ENCODE measurements around the gene ENTPD6.

Gene ENTPD6

DNA sequence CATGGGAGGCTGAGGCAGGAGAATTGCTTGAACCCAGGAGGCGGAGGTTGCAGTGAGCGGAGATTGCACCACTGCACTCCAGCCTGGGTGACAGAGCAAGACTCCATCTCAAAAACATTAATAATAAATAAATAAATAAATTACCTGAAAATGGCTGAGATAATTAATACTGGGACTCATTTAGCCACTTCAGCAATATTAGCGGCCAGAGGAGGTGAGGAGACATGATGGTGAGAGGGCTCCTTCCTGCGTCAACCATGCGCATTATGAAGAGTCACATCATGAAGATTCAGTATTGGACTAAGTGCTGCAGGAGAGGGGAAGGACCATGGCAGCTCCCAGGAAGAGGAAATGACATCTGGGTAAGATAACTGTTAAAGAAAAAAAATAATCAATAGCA is 49.5 kb downstream of the ENTPD6 start:
- DNase-seq: no peak

DNA sequence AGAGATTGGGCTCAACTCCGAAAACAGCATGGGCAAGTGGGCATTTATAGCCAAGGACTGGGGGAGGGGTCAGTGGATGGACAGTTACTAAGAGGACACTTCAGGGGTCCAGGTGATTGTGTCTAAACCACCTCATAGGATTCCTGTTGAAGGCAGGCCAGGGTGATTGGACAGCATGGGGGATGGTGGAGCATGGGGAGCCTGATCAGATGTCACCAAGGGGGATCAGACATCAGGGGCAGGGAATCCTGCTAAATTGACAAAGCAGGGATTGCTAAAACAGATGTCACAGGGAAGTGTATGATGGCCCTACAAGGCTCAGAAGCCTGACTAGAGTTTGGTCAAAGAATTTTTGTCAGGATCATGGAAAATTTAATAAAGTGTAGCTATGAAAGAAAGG is 49.9 kb downstream of the ENTPD6 start:
- no peak for DNase-seq

DNA sequence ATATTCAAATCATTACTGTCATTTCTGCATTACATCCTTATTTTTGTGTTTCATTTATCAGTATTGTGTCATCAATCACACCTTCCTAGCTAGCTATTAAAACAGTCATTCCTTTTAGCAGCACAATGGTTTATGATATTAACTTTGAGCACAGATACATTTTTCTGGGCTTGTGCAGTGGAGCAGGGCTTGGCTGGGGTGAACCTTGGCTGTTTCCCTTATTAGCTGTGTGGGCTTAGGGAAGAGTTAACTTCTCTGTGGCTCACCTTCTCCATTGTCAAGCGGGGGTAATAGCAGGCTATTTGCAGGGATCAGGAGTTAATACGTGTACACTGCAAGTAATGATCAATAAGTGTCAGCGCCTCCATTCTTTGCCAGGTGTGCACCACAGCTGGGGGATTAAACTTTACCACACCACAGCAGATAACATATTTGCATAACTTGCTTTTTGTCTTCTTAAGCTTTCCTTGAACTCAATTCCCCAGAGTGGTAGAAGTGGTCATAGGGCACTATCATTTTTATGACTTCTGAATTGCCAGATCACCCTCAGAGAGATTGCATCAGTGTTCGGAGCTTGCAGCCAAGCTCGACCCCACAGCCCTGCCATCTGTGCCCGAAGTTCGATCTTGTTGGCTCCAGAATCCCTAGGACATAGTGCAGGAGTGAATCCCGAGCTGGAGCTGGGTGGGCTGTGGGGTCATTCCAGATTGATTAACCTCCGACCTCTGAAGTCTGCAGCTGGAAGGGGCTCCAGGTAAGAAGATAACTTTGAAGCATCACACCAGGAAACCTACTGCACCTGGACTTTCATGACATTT is 50.9 kb downstream of the ENTPD6 start:
- no peak for DNase-seq

DNA sequence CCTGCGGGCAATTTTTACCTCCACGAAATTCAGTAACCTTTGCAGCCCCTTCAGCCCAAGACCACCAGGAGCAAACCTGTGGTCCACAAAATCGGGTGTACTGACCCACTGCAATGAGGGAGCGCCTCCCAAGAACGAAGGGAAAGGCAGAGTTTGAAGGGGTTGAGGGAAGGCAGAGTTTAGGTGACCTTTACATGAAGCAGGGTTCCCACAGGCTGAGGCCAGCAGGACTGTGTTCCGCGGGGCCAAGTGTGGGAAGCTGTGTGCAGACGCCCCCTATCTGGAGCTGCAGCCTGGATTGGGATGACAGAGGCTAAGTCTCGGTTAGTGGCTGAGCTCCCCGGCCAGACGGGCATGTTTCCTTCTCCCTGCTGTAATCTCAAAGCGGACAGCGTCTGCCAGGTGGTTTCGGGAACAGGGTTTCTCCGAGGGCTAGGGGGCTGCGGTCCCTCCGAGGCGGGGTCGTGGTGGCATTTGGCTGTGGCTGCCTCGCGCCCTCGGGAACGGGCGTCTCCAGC is 51.5 kb downstream of the ENTPD6 start:
- DNase-seq: peak; percentile 54 to 72 (median 64)

DNA sequence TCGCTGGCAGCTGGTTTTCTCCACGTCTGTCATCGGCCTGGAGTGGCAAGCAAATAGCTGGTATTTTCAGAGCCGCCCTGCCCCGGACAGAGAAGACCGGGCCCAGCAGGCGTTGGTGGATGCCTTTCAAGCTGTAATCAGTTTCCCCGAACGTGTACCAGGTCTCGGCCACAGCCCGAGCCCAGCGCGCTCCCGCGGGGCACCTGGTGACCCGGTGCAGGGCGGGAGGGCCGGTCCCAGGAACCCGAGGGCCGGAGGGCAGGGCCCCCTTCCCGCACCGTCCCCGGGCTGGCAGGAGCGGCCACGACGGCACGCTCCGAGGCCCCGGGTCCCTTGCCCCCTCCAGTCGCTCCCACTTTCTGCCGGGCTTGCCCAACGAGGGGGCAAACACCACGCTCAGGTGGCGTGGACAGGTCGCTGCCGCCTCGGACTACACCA is 52.0 kb downstream of the ENTPD6 start:
- DNase-seq: peak in 1 of 4 experiments; percentile 41

DNA sequence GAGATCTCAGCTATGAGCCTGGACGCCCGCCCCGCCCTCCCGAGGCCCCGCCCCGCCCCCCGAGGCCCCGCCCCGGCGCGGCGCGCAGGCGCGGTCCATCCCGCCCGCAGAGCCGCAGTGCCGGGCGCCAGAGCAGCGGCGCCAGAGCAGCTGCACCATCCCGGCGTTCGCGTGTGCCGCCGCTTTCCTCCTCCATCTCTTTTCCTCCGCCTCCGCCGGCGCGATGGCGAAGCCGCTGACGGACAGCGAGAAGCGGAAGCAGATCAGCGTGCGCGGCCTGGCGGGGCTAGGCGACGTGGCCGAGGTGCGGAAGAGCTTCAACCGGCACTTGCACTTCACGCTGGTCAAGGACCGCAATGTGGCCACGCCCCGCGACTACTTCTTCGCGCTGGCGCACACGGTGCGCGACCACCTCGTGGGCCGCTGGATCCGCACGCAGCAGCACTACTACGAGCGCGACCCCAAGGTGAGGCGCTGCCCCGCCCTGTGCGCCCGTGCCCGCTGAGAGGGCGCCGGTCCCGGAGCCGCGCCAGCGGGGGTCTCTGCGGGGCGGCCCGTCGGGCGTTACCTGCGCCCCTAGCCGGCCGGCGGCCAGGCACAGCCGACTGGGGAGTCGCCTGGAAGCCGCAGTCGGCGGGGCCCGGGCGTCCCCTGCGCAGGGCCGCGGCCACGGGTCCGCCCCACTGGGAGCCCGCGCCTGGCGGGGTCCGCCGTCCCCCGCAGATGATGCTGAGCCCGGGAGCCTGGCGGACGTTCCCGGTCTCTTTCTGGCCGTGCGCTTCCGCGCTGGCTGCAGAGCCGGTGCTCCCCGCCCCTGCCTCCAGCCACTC is 52.7 kb downstream of the ENTPD6 start, which contains the start of gene PYGB:
Gene PYGB, plus strand, starts transcription at position 130 of the 830 bp plus-strand sequence. Its CDS starts 94 bp downstream, at position 224.
- peak; percentile 90 to 96 (median 94) for DNase-seq

- no peak for DNase-seq
These were observed 53.3 kb downstream of the ENTPD6 start for GRCh38 chr20:25248786-25249172.

GRCh38 chr20:25249198-25249931 is 53.9 kb downstream of the ENTPD6 start:
- peak in 1 of 4 experiments; percentile 13 for DNase-seq

- no peak for DNase-seq
These were observed 55.0 kb downstream of the ENTPD6 start for GRCh38 chr20:25250508-25250907.

DNA sequence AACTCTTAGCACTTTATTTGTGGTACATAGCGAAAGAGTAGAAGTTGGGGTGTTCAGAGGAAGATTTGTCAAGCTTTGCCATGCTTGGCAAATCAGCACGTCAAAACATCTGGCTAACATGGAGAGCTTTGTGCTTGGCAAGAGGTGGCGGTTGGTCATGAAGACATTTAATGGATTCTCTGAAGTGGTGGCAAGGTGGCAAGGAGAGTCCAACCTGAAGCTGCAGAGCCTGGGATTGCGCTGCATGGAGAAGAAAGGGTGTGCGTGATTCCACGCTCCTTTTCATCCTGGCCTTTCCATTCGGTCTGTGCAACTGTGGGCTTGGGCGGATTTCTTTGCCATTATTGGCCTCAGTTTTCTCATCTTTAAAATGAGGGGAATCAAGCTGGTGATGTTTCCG is 55.5 kb downstream of the ENTPD6 start:
- no peak for DNase-seq

DNA sequence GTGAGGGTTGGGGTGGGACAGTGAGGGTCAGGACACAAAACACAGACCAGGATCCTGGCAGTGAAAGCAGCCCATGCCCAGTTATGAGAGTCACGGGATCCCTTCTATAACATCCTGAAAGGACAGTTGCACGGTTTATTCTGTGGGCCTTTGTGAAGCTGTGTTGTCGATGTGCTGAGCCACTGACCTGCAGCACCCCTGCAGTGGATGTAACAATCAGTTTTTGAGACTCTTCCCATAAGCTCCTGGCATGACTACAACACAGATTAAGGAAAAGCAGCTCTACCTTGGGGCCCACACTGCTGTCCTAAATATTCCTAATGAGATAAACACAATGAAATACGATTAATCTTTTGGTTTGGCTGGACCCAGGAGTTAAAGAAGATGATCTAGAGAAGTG is 56.0 kb downstream of the ENTPD6 start:
- no peak for DNase-seq

DNA sequence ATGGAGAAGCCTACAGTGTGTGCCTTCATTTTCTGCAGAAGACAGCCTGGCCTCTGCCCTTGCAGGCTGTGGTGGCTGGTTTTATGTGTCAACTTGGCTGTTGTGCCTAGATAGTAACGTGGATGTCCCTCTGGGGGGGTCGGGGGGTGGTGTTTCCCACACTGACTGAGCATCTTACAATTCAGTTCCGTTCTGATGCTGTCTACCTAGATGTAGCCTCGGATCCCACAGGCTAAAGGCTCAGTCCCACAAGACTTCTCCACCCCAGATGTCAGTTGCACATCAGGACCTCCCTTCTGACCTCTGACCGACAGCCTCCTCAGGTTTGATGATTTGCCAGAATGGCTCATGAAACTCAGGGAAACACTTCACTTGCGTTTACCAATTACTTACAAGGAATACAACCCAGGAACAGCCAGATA is 56.7 kb downstream of the ENTPD6 start:
- no peak for DNase-seq

DNA sequence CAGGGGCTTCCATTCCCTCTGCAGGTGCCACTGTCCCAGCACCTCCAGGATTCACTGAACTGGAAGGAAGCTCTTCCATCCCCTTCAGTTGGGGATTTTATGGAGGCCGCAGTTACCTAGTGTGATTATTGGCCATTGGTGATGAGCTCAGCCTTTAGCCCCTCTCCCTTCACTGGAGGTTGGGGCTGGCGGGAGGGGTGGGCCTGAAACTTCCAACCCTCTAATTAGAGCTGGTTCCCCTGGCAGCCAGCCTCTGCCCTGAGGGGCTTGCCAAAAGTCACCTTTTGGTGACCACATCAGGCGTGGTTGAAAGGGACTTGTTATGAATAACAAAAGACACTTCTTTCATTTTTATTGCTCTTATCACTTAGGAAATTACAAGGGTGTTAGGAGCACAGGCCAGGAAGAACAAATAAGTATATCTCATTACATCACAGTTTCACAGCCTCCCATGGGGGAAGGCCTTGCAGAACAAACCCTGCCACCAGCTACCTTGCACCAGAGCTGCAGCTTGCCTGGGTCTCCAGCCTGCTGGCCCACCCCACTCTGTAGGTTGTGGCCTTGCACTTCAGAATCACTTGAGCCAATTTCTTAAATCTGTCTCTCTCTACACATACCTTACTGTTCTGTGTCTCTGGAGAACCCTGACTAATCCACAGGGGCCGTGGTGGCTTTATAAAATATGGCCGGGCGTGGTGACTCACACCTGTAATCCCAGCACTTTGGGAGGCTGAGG is 57.3 kb downstream of the ENTPD6 start:
- no peak for DNase-seq

- peak; percentile 42 to 74 (median 64) for DNase-seq
These were observed 58.2 kb downstream of the ENTPD6 start for GRCh38 chr20:25253606-25254275.

- DNase-seq: no peak
These were observed 59.1 kb downstream of the ENTPD6 start for GRCh38 chr20:25254571-25254970.

GRCh38 chr20:25254986-25255680 is 59.6 kb downstream of the ENTPD6 start:
- peak in 3 of 4 experiments; percentile 26 to 28 (median 26) for DNase-seq

GRCh38 chr20:25256226-25256859 is 60.8 kb downstream of the ENTPD6 start:
- no peak for DNase-seq

DNA sequence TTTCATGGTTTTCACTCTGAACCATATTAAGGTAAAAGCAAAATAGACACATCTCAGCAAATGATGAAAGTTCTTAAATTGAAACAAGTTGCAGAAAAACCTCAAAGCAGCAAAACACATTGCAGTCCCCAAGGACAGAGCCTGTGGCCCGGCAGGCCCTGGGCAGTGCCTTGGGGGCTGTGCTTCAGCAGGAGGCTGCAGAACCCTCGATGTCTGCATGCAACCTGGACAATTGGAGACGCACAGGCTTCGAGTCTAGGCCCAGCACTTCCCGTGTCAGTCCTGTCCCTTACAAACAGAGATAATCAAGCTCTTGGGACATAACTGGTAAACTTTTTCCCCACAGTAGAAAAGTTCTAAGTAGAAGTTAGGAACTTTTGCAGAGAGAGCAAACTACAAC is 61.6 kb downstream of the ENTPD6 start:
- no peak for DNase-seq

DNA sequence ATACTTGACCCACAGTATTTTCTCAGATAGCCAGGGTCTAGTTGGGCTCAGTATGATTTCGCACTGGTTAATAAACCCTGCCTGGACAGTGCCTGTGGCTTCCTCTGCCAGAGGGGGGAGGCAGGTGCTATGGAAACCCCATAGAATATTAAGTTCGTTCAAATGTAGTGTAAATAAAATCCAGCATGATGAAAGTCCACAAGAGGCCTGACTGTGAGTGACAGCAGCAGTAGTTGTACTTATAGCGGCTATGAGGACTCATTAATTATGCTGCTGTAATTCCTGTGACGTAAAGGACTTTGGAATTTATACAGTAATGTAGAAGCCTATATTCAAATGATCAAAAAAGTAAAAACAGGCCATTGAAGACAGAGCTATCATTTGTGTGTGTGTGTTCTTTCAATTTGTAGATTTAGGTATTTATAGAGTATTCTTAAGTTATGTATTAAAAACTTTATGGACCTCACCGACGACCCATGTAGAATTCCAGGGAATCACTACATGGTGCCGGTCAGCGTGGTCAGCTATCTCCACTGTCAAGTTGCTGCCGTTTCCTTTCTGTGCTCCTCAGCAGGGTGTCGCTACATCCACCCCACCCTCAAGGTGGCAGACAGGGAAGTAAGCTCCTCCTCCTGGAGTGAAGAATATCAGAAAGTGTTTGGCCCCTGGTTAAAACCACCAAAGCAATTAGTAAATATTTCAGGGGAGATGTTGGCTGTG is 62.4 kb downstream of the ENTPD6 start:
- no peak for DNase-seq

DNA sequence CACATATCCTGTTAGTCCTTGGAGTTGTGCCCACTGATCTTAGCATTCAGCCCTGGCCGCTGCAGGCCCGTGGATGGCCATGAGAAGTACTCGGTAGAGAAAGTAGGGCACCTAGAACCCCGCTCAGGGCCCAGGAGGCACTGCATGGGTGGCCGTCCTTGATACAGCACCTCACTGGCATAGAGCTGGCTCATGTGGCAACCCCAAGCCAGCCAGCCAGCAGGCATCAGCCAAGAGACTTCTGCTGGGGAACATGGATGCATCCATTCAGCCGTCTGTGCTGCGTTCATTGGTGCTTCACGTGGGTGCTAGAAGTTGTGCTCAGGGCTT is 62.9 kb downstream of the ENTPD6 start:
- no peak for DNase-seq

Data from suppressor macrophage (primary cell).